ENCODE measurements around the gene TAB2. TPM values are rescaled to one million over a fixed set of nuclear protein-coding genes. Genes with fewer than 3 reads are reported as not detected.

The TAB2 gene
- total and polyA plus RNA-seq, 9 of the 15 experiments (the other 6 are each of a cell fraction or from before 2014, with no cell fraction given) = 9.1 to 38.3 (median 18.6) TPM

- no peak for TF ChIP-seq TEAD4 (IDR thresholded peaks at IDR 0.05; ENCODE audit: low read length)
- no peak for TF ChIP-seq TEAD4 (CRISPR knock-in tag; IDR thresholded peaks at IDR 0.05; ENCODE audit: borderline replicate concordance)
- TF ChIP-seq MEF2A (IDR thresholded peaks at IDR 0.05; ENCODE audit: control insufficient read depth, low read depth, low read length) = no peak
- no peak for TF ChIP-seq TARDBP (IDR thresholded peaks at IDR 0.05)
- TF ChIP-seq ILF3 (IDR thresholded peaks at IDR 0.05; ENCODE audit: borderline replicate concordance) = no peak
- no peak for TF ChIP-seq RBM39 (optimal IDR thresholded peaks at IDR 0.05; ENCODE audit: low read depth, low read length)
- no peak for TF ChIP-seq GATA2 (CRISPR knock-in tag; IDR thresholded peaks at IDR 0.05)
- TF ChIP-seq REST (IDR thresholded peaks at IDR 0.05; ENCODE audit: borderline replicate concordance) = no peak
- TF ChIP-seq REST (CRISPR knock-in tag; IDR thresholded peaks at IDR 0.05; ENCODE audit: low read depth) = no peak
- TF ChIP-seq SNRNP70 (optimal IDR thresholded peaks at IDR 0.05; ENCODE audit: low read depth, low read length) = no peak
Measured at GRCh38 chr6:149335924-149336608, 18.6 kb downstream of the TAB2 start (continued).
